LNCAP (cell line): ENCODE data around the gene ADGRD1.

Experiments
- TF ChIP-seq, protein P1 (sequence below): fragments of 450-650 bp; IDR thresholded peaks from 2 replicates; pipeline ENCODE4 v1.5.1; 2017; ENCODE audit warnings: mild to moderate bottlenecking

Gene ADGRD1

DNA sequence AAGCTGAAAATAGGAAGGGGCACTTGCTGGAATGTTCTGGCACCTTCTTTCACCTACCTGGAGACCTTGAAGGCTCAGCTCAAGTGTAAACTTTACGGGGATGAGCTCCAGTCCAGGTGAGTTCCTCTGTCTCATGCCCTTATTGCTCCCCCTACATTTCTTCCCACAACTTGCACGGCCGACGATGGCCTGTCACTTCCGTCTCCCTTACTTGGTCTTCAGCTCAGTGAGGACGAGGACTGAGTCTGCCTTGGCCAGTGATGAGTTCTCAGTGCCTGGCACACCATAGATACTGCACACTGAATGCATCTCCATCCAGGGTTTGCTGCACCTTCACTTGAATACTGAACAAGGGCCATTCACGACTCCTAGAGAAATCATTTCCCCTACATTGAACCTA, 21.4 kb downstream of the ADGRD1 start:
- TF ChIP-seq, protein P1, sequence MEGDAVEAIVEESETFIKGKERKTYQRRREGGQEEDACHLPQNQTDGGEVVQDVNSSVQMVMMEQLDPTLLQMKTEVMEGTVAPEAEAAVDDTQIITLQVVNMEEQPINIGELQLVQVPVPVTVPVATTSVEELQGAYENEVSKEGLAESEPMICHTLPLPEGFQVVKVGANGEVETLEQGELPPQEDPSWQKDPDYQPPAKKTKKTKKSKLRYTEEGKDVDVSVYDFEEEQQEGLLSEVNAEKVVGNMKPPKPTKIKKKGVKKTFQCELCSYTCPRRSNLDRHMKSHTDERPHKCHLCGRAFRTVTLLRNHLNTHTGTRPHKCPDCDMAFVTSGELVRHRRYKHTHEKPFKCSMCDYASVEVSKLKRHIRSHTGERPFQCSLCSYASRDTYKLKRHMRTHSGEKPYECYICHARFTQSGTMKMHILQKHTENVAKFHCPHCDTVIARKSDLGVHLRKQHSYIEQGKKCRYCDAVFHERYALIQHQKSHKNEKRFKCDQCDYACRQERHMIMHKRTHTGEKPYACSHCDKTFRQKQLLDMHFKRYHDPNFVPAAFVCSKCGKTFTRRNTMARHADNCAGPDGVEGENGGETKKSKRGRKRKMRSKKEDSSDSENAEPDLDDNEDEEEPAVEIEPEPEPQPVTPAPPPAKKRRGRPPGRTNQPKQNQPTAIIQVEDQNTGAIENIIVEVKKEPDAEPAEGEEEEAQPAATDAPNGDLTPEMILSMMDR: no peak

GRCh38 chr12:130976171-130976720, 22.5 kb downstream of the ADGRD1 start:
- TF ChIP-seq, protein P1: no peak

DNA sequence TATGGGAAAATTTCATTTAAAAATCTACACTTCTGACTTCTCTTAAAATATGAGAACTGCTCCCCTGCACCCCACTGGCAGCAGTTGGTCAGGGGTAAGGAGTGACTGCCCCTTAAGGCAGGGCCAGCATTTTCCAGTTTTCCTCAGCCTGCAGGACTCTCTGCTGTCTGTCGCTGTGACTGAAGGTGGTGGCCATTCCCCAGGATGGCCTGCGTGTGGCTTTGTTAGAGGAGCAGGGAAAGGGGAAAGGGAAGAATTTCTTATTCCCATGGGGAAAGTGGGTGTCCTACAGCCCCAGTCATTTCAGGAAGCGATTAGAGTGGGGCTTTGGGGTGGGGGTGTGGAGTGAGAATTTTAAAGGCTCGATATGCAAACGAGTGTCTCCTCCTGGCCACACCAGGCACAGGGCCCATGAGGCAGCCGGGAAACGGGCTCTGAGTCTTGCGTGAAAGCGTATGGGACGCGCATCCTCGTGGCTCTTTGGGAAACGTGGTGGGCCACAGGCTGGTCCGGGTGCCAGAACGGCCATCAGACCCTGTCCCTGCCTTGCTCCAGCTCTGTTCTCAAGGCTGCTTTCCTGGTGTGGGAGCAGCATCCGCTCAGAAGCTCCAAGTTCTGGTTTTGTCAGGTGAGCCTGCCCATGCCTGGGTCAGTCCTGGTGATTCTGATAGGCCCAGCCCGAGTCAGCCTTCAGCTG, 23.5 kb downstream of the ADGRD1 start:
- TF ChIP-seq, protein P1: no peak

DNA sequence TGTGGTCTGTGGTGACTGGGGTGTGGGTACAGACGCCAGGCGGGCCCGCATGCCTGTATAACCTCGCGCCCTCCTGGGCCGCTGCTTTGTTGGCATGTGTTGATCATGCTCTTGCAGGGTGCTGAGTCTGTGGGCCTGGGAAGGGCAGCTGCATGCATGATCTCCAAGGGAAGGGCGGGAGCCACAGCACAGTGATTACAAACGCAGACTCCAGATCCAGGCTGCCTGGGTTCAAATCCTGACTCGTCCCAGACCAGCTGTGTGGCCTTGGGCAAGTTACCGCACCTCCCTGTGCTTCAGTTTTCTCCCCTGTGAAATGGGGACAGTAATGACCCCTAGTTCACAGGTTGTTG, 24.0 kb downstream of the ADGRD1 start:
- TF ChIP-seq, protein P1: no peak

DNA sequence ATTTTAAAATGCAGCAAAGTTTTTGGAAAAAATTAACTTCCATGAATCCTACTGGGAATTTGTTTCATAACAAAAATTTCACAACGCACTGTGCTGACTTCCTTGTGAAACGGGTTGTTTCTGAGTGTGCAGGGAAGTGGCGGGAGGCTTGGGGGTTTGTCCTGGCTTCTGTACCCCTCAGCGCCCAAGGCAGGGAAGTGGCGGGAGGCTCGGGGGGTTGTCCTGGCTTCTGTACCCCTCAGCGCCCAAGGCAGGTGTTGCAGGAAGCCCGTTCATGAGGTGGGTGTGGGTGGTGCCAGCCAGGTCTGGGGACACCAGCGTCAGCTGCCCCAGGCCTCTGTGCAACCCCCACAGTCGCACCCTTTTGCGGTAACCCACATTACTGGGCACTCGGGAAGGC, 25.1 kb downstream of the ADGRD1 start:
- TF ChIP-seq, protein P1: no peak

DNA sequence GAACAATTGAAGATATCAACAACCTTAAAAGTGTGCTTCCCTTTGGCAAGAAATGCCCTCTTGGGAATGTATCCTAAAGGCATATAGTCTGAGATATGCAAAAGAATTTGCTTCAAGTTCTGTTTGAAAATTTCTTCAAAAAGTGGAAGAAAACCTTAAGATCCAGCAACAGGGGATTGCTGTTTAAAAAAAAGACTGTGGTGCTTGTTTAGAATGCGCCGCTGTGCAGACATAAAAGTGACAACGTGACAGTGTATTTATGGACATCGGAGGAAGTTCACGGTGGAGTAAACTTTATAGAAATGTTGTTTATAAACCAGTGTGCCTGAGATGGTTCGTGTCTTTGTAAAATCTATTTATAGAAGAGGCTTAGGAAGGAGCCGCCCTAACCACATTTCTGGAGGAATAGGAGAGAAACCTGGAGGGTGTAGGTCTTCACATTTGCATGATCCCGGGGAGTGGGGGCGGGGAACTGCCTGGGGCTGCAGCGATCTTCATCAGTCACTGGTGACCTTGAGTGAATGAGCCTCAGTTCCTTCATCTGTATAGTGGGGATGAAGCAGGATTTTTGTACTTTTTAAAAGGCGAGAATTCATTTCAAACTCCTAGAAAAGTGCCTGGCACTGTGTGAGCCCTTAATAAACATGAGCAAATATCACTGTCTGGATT, 27.5 kb downstream of the ADGRD1 start:
- TF ChIP-seq, protein P1: no peak

DNA sequence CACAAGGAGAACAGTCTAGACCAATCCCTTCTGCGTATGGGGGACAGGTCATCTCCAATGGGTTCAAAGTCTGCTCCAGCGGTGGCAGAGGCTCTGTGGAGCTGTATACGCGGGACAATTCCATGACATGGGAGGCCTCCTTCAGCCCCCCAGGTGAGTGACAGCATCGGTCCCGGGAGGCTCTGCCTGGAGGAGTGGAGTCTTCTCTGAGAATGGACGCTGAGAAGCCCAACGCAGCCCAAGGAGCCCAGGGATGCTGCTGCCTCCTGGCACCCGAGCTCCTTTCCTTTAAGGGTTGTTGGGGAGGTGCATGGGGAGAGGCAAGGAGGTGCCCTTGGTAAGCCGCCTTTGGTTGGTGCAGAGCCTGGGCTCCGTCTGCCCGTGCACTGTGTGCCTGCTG, 28.2 kb downstream of the ADGRD1 start:
- TF ChIP-seq, protein P1: no peak
